ENCODE measurements around the gene ITGAV.

The ITGAV gene

DNA sequence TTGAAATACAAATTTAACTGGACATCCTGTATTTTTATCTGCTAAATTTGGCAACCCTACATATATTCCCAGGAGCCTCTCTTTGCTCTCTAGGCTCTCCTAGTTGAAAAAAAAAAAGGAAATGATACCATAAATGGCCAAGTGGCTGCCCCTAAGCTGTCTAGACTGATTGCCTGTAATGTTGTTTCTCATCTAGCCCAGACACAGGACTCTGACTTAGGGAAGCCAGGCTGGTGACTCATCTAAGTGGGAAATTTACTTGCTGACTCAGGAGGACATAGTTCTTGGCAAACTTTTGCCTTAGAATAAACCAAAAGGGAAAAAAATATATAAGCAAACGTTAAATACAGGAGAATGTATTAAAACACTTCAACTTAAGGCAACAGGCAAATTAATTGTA lies 14.6 kb upstream of the ITGAV start:
- DNase-seq (ENCODE audit: low spot score): peak; percentile 56

DNA sequence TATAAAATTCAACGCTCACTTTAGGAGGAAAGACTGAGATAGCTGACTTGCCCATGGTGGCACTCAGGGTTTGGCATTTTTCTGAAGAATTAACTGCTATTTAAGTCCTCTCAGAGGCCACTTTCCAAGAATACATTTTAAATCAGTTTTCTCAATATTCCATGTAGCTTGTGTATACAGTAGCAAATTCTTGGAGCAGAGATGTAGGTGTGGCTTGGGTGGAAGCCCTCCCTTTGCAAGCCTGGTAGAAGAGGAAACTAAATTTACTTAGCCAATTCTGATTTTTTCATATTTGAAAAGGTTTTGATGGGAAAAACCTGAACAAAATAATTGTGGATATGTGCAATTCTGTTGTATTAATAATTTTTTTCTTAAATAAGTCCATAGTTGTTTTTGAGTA lies 14.0 kb upstream of the ITGAV start:
- DNase-seq (ENCODE audit: low spot score): no peak

DNA sequence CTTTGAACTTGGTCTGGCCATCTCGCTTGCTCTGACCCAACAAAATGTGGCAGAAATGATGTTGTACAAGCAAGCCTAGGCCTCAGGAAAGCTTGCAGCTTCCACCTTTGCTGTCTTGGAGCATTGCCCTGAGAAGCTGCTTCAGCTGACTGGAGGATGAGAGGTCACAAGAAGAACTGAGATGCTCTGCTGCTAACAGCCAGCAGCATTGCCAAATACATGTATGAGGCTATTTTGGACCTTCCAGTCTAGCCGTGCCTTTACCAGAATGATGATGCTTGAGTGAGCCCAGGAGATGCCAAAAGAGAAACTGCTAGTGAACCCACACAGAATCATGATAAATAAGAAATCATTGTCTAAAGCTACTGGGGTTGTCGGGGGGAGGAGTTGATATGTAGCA lies 13.2 kb upstream of the ITGAV start:
- DNase-seq (ENCODE audit: low spot score): no peak

DNA sequence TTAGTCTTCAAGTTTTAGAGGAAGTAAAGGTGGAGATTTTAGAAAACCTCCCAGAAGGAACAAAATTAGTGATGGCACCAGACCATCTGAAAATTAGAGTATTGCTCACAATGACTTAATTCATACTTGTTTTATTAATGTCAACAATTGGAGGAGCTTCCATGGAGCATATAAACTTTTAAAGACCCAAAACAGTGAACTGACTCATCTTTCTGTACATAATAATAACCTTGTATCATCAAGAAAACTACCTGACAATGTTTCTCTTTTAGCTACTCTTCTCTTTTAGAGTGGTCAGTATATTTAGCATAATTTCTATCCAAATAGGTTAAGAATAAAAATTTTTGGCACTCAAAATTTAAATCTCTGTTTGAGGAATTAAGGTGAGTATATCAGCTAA lies 7.2 kb upstream of the ITGAV start:
- no peak for DNase-seq (ENCODE audit: low spot score)

DNA sequence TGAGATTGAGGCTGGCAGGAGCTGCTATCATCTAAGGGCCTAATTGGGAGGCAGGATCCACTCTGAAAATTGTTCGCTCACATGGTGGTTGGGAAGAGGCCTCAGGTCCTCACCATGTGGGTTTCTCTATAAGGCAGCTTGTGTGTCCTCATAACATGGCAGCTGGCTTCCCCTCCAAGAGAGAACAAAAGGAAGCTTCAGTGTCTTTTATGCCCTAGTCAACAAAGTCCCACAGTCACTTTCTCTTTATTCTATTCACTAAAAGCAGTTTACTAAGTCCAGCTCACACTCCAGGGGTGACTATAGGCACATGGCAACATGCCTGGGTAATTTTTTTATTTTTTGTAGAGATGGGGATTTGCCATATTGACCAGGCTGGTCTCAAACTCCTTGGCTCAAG lies 5.8 kb upstream of the ITGAV start:
- no peak for DNase-seq (ENCODE audit: low spot score)

DNA sequence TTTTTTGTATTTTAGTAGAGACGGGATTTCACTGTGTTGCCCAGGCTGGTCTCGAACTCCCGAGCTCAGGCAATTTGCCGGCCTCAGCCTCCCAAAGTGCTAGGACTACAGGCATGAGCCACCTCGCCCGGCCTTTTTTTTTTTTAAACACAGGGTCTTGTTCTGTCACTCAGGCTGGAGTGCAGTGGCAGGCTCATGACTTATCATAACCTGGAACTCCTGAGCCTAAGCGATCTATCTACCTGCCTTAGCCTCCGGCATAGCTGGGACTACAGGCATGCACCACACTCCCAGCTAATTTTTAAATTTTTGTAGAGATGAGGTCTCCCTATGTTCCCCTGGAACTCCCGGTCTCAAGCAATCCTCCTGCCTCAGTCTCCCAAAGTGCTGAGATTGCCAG lies 1.4 kb upstream of the ITGAV start:
- DNase-seq (ENCODE audit: low spot score): no peak

DNA sequence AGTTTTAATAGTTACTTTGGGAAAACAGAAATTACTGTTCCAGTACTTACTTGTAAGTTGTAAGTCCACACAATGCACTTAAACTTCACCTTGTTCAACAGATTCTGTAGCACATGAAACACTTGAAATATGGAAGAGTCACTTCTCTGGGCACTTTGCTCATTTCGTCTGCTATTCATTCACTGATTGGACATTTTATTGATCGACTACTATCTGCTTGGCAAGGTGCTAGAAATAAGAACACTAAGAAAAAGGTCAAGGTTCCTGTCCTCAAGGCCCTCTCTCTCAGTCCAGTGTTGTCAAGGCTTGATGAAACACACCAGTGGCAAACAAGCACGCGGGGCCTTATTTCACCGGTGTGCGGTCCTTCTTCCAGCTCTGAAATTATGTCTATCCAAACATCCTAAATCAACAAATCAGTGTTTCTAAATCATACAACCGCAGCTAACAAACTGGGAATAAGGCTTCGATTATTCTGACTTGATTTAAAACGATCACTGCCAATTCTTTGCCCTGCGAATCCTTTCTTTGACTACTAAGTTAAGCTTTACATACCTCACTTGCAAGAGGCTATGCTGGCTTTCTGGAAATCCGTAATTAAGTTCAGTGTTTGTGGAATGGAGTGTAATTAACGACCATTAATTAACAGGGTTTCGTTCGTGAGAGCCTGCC lies 780 bp upstream of the ITGAV start:
- no peak for DNase-seq (ENCODE audit: low spot score)

DNA sequence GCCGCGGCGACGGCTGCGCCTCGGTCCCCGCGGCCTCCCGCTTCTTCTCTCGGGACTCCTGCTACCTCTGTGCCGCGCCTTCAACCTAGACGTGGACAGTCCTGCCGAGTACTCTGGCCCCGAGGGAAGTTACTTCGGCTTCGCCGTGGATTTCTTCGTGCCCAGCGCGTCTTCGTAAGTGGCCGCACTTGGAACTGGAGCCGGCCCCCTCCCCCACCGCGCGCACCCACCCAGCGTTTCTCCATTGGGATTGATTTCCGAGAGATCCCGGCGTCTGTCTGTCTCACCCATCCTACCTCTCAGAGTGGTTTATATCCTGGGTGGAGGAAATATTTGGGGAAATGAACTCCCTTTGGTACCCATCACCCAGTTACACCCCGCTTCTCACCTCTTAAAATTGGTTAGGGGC lies 498 bp downstream of the ITGAV start:
- no peak for DNase-seq (ENCODE audit: low spot score)

DNA sequence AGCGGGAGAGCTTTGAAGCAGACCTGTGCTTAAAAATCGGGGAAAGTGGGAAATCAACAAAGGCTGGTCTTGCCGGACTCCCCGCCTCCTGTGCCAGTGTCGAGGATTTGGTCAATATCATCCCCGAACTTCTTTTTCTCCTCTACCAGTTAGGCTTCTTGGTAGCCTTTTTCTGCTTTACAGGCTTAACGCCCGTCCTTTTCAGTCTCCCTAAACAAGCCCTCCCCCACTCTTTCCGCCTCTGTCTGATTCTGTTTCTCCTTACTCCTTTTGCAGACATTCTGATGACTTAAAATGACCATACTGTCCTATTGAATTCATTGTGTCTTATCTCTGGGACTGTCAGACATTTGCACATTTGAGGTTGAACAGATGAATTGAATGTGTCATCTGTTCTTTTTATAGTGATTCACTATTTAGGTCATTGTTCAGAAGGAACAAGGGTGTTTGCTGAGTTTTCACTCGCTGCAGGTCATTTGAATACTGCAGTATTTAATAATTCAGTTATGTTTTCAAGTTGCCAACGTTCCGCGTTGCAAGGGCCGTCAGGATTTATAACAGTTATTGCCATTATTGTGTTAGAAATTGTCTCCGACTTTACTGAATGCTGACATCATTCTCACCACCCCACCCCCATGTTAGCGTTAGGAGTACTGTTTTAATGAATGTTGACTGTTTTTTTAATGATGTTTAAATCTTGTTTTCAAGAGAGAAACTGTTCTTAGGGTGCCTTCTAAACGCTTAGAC lies 1.1 kb downstream of the ITGAV start:
- peak; percentile 30 for DNase-seq (ENCODE audit: low spot score)

DNA sequence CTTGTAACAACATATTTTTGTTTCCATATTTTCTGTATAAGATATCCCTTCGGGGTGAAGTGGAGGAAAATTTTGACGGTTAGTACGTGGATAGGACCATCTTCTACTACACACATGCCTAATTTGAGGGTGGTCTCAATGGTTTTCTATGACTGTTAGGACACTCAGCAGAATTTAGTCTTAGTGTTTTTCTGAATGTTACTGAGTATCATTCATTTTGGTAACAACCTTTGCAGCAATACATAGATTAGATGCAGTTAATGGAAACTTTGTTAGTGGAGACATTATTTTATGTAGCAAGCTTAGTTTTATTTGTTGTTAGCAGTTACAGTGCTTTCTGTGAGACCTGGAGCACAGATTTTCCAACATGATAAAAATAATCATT lies 1.6 kb downstream of the ITGAV start:
- DNase-seq (ENCODE audit: low spot score): no peak

DNA sequence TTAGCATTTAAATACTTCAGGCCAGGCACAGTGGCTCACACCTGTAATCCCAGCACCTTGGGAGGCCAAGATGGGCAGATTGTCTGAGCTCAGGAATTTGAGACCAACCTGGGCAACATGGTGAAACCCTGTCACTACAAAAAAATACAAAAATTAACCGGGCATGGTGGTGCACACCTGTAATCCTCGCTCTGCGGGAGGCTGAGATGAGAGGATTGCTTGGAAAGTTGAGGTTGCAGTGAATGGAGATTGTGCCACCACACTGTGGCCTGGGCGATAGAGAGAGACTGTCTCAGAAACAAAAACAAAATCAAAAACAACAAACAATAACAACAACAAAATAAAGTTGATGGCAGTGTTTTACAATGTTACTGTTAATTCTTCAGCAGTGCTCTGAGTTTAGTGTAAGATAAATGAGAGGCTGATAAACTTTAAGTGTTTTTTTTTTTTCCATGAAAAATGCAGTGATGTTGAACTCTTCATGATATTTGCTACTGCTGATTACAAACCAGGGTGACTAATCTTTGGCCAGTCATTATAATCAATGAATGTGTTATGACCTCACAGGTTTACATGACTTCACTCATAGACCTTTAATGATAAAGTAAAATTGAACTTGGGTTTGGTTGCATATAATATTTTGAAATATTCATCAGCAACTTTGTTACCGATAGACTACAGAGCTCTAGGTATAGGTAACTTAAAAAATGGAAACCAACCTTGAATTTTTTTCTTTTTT lies 2.5 kb downstream of the ITGAV start:
- no peak for DNase-seq (ENCODE audit: low spot score)

DNA sequence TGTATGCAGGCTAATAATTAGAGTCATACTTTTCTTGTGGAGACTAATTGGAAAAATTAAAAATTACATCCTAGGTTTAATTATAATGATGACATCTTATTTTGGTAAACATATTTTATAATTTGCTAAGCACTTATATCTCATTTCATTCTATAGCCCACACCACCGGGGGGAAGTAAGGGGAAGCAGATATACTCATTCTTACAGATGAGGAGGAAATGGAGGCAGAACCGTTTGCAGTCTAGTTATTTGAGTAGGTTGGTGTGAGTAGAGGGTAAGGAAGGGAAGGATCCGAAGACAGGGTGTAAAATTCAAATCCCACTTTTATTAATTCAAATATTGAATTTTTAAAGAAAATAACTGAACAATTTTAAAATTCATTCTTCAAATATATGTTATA lies 3.7 kb downstream of the ITGAV start:
- DNase-seq (ENCODE audit: low spot score): no peak

DNA sequence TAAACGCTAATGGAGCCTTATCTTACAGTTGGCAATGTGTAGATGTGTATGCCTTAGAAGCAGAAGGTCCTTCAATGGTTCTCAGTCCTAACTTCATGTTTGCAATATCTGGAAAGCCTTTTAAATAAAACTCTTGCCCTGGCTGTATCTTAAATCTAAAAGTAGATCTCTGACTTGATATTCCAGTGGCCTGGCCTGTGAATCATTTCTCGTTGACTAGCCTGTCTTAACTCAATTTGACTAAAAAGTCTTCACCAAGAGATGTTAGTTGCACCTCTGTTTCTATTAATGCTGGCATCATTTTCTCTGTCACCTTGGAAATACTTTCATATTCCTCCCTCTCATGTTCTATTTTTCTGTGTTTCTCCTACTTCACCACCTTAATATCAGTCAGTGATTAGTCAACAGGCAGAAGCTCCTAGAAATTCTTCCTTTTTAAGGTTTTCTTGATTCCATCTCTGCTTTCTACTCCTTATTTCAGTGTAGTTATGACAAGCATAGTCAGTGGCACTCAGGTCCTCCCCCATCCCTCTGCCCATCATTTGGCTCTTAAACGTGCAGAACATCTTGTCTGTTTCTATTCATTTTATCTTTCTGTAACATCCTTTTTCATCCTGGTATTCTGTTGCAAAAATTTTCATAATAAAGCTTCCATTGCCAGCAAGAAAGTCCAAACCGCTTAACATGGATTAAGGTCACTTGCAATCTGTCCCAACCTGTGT lies 4.3 kb downstream of the ITGAV start:
- no peak for DNase-seq (ENCODE audit: low spot score)

DNA sequence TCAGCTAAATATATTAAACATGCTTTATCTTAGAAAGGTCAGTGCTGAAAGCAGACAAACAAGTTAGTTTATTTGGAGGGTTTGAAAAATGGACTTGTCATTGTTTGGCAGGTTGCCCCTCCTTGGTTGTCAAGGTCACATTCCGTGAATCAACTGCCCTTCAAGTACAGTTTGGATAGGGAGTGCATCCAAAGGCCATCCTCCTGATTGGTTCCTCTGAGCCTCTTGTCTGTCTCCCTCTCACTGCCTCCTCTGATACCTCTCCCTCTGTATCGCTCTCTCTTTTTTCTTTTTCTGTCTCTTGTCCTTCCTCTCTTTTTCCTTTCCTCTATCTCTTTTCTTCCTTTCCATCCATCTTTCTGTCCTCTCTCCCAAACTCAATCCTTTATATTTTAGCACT lies 5.4 kb downstream of the ITGAV start:
- peak; percentile 20 for DNase-seq (ENCODE audit: low spot score)

DNA sequence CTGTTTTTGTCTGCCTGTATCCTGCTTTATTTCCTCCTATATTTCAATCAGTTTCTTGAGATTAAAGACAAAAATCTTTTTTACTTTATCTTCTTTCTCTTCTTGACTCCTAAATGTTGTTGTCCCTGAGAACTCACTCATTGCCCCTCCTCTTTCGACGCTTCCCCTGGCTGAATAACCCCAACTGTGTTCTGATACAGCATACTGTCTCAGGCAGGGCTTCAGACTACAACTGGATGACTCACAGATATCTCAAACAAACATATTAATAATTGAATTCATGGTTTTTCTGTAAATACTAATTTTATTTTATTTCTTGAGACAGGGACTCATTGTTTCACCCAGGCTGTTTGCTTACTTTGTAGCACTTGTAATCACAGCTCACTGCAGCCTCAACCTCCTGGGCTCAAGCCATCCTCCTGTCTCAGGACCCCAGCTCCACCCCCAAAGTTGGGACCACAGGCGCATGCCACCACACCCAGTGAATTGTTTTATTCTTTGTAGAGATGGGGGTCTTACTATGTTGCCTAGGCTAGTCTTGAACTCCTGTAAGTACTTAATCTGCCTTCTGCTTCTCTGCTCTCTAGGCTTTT lies 9.4 kb downstream of the ITGAV start:
- DNase-seq (ENCODE audit: low spot score): no peak

DNA sequence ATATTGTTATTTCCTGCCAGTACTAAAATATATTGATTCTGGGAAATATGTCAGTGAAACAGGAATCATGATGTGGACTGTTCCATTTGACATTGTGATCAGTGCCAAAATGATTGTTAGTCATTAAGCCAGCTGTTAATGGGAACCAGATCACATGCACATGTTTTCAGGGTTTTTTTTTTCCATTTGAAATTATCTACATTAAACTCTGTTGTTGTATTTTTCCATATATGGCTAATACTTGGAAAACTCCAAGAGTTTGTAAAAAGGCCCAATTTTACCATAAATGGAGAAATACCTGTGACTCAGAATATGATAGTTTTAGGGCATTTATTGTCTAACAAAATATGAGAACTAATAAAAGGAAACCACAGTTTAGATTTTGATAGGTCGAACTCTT lies 13.4 kb downstream of the ITGAV start:
- DNase-seq (ENCODE audit: low spot score): no peak

DNA sequence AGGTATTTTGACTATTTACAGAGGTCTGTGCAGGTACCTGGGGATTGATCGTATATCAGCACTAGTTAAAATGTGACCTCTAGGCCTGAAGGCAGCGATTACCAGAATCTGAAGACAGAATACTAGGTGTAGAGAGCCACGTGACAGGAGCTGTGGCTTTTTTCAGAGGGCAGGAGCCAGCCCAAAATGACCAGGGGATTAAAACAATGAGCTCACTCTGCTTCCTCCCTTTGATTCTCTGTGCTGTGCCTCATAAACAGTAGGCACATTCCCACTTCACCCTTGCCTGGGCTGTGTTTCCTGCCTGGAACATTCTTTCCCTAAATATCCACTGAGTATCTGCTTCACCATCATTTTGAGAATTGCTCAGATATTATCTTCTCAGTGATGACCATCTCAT lies 15.2 kb downstream of the ITGAV start:
- no peak for DNase-seq (ENCODE audit: low spot score)

DNA sequence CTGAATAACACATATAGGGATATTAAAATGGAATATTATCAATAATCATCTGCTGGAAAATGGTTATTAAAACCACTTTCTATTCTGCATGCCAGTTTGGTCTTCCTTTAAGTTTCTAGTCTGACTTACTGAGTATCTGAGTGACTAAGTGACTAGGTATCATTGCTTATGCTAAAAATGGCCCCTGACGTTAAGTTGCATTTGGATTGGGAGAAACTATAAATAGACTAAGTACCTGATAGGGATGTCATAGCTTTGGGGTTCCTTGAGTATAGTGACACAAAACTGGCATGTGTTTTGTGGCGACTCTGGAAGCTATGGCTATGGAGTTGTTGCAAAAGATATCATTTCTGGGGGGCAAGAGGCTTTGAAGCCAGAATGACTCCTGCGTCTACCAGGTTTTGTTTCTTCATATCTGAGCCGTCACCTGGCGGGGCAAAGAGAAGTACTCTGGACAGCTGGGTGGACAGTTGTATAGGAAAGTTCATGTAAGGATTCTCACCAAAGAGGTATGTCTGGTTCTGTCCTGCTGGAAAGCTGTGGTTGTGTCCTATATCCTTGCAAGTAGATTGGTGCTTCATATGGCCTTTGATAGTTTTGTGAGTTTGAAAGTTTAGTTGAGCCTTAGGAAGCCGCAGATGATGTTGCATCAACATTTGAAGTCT lies 17.9 kb downstream of the ITGAV start:
- DNase-seq (ENCODE audit: low spot score): no peak

DNA sequence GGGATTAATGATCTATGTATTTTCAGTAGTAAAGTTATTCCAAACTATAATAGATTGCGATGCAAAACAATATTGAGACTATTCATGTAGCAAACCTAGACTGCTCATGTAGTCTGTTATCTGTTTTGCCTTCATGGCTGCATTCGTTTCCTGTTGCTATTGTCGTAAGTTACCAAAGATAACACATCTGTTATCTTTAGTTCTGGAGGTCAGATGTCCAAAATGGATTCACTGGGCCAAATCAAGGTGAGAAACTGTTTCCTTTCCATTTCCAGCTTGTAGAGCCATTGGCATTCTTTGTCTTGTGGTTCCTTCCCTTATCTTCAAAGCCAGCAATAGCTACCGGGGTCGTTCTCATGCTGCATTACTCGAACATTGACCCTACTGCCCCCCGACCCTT lies 20.9 kb downstream of the ITGAV start:
- DNase-seq (ENCODE audit: low spot score): no peak

DNA sequence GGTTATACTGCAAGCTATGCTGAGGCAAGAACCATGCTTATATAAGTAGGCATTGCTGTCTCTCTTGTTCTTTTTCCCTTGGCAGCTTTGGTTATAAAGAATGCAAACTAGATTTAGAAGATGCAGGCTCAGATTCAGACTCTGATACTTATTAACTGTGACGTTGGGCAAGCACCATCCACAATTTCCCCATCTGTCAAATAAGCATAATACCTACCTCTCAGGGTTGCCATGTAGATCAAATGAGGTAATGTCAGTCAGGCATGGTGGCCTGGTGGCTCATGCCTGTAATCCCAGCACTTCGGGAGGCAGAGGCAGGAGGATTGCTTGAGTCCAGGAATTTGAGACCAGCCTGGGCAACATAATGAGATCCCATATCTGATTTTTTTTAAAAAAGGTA lies 21.7 kb downstream of the ITGAV start:
- no peak for DNase-seq (ENCODE audit: low spot score)

DNA sequence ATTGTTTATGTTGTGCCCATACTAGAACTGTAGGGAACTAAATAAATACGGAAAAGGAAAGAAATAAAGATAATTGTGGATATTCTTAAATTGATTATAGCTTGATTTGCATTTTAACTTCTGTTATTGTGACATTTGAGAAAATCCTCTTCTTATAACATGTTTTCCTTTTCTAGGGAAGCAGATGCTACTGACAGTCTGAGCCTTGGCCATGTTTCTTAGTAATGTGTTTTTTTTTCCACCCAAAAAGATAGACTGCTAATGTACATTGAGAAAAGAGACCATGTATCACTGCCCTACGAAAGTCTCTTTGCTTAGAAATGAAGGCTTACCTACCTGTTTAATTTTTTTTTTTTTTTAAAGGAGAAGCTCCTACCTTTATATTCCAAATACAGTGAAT lies 22.2 kb downstream of the ITGAV start:
- no peak for DNase-seq (ENCODE audit: low spot score)
